ENCODE data around the gene CPEB1.

The CPEB1 gene

DNA sequence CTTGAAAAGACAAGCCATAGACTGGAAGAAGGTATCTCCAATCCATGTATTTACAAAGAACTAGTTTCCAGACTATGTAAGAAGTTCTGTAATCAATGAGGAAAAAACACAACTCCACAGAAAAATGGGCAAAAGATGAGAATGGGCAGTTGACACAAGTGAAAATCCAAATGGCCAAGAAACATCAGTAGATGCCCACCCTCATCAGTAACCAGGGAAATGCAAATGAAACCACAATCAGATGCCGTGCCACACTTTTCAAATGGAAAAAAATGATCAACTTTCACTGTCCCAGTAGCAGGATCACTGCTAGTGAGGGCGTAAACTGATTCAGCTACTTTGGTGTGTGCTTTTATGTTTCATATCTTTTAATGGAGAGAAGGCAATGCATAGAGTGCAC lies 4.5 kb upstream of the CPEB1 start:
- POLR2A ChIA-PET (ENCODE audit: low non-redundant PET), result no interaction called here
- no peak for DNase-seq (ENCODE audit: low spot score)

DNA sequence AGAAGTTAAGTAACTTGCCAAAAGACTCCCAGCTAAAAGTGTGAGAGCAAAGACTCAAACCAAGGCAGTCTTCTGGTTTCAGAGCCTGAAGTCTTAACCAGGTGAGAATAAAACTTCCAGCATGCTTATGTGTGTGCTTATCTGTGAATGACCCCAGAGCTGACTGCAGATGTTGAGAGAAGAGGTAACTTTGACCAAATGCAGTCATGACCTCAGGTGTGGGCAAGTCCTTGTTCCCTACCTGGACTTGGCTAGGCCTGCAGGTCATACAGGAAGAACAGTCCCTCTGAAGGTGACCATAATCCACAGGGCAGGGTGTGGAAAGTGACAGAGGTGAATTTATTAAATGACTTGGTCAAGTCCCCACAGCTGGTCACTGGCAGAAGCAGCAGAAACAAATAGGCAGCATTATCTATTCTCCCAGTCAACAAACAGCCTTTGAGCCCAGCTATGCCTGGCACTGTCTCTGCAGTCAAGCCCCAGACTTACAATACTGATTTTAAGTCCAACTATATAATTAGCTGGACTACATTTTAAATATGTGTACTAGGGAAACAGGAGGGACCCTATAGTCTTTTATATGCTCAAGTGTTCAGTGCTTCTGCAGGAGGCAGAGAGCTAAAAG lies 3.0 kb upstream of the CPEB1 start:
- ChIA-PET POLR2A (ENCODE audit: low non-redundant PET) (no interaction called here), CTCF (interaction anchor here (0.6 kb wide), 1 partner anchor 404 kb away, joined by 3 read pairs; no protein-coding TSS in a partner anchor)
- TF ChIP-seq, protein P1, sequence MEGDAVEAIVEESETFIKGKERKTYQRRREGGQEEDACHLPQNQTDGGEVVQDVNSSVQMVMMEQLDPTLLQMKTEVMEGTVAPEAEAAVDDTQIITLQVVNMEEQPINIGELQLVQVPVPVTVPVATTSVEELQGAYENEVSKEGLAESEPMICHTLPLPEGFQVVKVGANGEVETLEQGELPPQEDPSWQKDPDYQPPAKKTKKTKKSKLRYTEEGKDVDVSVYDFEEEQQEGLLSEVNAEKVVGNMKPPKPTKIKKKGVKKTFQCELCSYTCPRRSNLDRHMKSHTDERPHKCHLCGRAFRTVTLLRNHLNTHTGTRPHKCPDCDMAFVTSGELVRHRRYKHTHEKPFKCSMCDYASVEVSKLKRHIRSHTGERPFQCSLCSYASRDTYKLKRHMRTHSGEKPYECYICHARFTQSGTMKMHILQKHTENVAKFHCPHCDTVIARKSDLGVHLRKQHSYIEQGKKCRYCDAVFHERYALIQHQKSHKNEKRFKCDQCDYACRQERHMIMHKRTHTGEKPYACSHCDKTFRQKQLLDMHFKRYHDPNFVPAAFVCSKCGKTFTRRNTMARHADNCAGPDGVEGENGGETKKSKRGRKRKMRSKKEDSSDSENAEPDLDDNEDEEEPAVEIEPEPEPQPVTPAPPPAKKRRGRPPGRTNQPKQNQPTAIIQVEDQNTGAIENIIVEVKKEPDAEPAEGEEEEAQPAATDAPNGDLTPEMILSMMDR (conservative IDR thresholded peaks at IDR 0.05; ENCODE audit: low read depth), result no peak
- no peak overlapping the region for H3K27ac ChIP-seq
- DNase-seq (ENCODE audit: low spot score), result no peak

More for the DNA sequence above, 4.5 kb upstream of the CPEB1 start:
- H3K27ac ChIP-seq, result no peak overlapping the region
- CTCF ChIA-PET, result no interaction called here
- TF ChIP-seq, protein P1 (conservative IDR thresholded peaks at IDR 0.05; ENCODE audit: low read depth), result no peak

DNA sequence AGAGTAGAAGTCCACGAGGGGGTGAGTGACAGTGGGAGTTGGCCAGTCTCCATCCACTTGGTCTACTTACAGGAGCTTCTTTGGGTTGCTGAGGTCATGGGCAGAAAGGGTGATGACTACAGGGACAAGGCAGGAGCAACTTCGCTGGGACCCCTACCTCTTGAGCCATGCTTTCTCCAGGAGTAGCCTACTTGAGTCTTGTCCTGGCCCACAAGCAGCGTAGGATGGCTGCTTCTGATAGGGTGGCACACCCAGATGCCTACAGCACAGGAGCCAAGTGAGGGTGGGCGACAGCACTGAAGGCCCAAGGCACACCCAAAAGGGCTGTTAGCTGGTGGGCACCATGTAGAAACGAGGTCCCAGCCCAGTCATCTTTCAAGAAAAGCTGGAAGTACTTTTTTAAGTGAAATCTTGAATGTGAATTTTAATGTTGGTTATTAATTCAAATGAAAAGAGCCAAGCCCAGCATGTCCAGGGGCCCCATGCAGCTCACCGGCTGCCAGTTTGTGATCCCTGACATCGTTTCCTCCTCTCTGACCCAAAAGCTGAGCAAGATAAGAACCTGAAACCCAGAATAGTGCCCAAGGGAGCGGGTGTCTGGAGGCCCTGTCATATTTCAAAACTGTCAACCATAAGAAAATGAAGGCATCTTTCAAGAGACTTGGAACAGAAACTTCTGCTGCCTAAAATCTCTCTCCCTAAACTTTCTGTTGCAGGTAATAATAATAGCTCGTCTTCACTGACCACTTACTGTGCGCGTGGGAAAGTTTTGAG lies 2.2 kb upstream of the CPEB1 start:
- TF ChIP-seq, protein P1 (conservative IDR thresholded peaks at IDR 0.05; ENCODE audit: low read depth), result no peak
- H3K27ac ChIP-seq, result no peak overlapping the region
- ChIA-PET CTCF (interaction anchor here (0.6 kb wide), 2 partner anchors 11 to 405 kb away, joined by 3 to 5 read pairs; no protein-coding TSS in a partner anchor), POLR2A (ENCODE audit: low non-redundant PET) (no interaction called here)
- DNase-seq (ENCODE audit: low spot score), result no peak

GRCh38 chr15:82648257-82649103 lies 1.3 kb upstream of the CPEB1 start:
- POLR2A ChIA-PET (ENCODE audit: low non-redundant PET), result no interaction called here
- TF ChIP-seq, protein P1 (conservative IDR thresholded peaks at IDR 0.05; ENCODE audit: low read depth), result no peak
- H3K27ac ChIP-seq, result no peak overlapping the region
- DNase-seq (ENCODE audit: low spot score), result no peak
- CTCF ChIA-PET, result no interaction called here

GRCh38 chr15:82647835-82648256 lies 683 bp upstream of the CPEB1 start:
- ChIA-PET CTCF (interaction anchor here (0.6 kb wide), 1 partner anchor 810 kb away, joined by 3 read pairs; no protein-coding TSS in a partner anchor), POLR2A (ENCODE audit: low non-redundant PET) (interaction anchor here (0.5 kb wide), 1 partner anchor 107 kb away, joined by 3 read pairs; no protein-coding TSS in a partner anchor)
- TF ChIP-seq, protein P1 (conservative IDR thresholded peaks at IDR 0.05; ENCODE audit: low read depth), result no peak
- H3K27ac ChIP-seq, result no peak overlapping the region
- DNase-seq (ENCODE audit: low spot score), result no peak

Data from RWPE1 (cell line).